GM12878 (cell line): ENCODE results near the gene MAML3.

Experiments
- CREM ChIP-seq: IDR thresholded peaks from 2 replicates; pipeline ENCODE4 v1.6.1; 2014; ENCODE audit warnings: antibody characterized with exemption, low read depth
- EGR1 ChIP-seq, 2 experiments: IDR thresholded peaks; 1 replicate in 1 of 2; 2 replicates in 1 of 2; pipeline ENCODE4 v1.6.1; 2011 to 2012; ENCODE audit warnings: low read depth in 2 of 2, low read length in 2 of 2, borderline replicate concordance in 1 of 2, mild to moderate bottlenecking in 1 of 2, moderate library complexity in 1 of 2
- EZH2 ChIP-seq: IDR thresholded peaks from 2 replicates; pipeline ENCODE4 v1.6.1; 2012; ENCODE audit warnings: low read depth, mild to moderate bottlenecking, control low read depth, inconsistent platforms, low read length, borderline replicate concordance; ENCODE audit not compliant: control insufficient read depth
- POLR2A ChIP-seq: IDR thresholded peaks from 2 replicates; pipeline ENCODE4 v1.6.1; 2011; ENCODE audit warnings: low read depth, mild to moderate bottlenecking, low read length
- POLR2AphosphoS5 ChIP-seq: IDR thresholded peaks from 2 replicates; pipeline ENCODE4 v1.6.1; 2011; ENCODE audit warnings: mild to moderate bottlenecking, low read length, inconsistent platforms
- ZNF274 ChIP-seq: IDR thresholded peaks from one replicate; pipeline ENCODE4 v1.8.0; 2011; ENCODE audit not compliant: insufficient read length, insufficient read depth

DNA sequence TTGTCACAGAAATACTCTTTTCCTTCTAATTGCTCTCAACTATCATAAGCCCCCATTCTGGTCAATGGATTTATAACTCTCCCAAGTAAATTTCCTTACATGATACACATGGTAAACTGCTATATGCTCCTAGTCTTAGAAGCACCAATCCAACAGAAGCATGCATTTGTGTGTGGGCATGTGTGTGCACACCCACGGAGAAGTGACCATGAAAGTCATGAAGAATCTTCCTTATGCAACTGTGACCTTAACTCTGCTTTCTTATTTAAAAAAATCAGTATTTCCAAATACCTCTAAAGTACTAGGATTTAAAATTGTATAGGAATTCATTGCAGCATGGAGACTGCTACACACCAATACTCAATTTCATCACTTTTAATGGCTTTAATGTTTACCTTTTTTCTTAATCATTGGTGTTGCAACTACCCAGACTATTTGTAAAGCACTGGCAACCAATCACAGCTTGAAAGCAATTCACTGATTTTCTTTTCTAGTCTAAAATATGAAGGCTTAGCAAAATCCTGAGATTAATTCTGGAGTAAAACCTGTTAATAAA, 47.6 kb downstream of the MAML3 start:
- TF ChIP-seq EGR1 (IDR thresholded peaks at IDR 0.05; ENCODE audit: borderline replicate concordance in 1 of 2, low read depth in 2 of 2, low read length in 2 of 2): no peak
- TF ChIP-seq POLR2A: no peak
- TF ChIP-seq ZNF274: no peak
- TF ChIP-seq CREM: no peak
- no peak for TF ChIP-seq POLR2AphosphoS5
- TF ChIP-seq EZH2: no peak
